Stimulated activated CD4-positive, alpha-beta T cell treated with anti-CD3 and anti-CD28 coated beads, Interleukin-4, amount 100 ng/mL, for 1 hour (primary cell): Measurements from ENCODE around the gene PLPP6.

Source experiments
- DNase-seq: peaks from one replicate; pipeline ENCODE4 v3.0.0-alpha.2; 2020

The PLPP6 gene

DNA sequence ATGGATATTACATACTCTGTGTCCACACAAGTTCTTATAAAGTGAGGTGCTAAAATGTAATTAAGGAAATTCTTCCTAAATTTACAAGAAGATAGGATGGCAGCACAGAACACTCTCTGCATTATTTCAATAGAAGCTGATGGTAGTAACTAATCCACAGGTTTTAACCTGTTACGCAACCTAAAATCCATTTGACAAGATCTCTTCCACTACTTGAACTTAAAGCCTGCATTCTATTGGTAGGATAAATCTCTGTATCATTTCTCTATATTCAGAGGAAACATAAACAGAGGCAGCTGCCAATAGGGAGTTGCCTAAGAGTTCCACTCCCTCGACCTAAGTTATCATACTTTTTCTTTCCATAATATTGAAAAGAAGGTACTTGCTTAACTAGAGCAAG is 38.8 kb downstream of the PLPP6 start:
- DNase-seq: no peak

DNA sequence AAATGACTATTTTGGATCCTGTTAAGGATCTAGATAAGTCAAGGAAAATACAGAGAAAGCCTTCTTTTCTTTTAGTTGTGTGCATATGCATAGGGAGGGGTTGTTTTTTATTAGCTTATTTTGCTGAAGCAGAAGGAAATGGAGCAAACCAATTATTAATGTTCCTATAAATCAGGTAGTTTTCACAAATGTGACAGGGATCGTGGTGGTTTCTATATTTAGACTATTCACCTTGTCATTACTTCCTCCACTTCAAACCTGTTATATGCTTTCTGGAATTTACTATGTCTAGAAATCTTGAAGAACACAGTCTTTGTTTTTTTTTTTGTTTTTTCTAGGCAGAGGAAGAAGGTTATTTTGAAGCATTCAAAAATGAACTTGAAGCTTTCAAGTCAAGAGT is 39.4 kb downstream of the PLPP6 start:
- no peak for DNase-seq

DNA sequence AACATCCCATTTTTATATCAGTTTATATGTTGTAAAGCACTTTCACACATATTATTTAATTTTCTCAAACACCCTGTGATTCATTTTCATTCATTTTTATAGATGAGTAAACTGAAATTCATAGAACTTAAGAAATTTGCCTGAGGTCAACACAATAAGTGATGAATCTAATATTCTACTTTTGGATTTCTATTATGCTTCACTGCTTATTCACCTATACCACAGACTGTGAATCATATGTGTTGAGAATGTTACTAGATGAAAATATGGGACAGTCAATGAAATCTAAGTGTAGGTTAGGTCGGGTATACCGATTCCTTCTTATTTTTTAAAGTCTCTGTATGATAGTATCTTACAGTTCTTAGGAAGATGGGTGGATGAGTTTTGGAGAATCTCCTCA is 42.0 kb downstream of the PLPP6 start:
- no peak for DNase-seq

DNA sequence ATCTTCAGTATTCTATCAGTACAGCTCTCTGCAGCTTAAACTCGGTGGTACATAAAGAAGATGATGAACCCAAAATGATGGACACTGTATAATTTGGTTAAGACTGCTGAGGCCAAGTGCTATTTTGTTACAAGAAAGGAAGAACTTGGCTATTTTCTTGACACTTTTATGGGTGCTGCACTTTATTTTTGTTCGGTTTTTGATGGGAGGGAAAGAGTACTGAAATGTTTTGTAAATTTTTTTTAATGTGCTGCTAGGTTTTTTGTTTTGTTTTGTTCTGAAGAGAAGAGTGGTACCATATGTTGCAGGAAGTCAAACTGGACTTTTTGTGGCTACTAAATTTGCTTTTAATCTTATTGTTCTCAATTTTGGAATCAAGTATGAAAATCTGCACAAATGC is 43.9 kb downstream of the PLPP6 start:
- DNase-seq: no peak

DNA sequence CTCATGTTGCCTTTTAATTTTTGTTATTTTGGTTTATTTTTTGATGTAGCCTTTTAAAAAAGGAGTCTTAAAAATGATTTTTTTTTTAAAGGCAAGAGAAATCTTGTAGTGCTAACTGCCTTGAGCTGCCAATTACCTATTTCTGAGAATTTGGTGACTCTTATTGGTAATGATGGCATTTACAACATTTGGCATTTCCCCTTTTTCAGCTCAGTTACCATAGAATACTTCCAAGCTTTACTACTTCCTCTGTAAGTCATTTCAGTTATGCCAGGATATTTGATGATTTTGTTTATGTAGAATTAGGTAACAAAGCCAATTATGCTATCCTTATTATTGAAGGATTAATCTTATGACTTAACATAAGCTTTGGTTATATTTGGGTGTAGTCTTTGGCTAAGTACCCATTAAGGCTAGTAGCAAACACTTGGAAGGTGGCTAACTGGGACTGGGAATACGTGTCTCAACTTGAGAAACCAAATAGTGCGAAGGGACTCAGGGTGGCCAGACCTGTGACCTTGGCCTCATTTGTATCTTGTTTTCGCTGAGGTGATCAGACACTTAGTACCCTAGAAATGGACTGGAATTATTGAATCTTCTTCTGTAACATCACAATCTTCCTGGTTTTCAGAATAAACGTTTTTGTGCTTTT is 45.0 kb downstream of the PLPP6 start:
- DNase-seq: no peak

DNA sequence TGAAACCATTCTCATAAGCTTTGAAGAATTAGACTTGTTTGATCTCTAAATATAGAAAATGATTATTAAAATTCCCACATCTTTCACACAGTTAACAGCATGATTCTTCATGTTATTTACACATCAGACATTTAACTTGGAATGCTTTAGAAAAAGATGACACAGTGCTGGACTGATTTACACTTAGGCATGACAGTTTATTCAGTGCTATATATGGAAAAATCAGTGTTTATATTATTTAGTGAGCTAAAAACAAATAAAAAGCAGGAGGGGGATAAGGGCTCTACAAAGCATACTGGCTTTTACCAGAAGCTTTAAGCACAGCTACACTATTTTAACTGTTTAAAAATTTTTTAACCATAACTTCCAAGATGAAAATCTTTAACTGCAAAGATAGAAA is 47.3 kb downstream of the PLPP6 start:
- no peak for DNase-seq

DNA sequence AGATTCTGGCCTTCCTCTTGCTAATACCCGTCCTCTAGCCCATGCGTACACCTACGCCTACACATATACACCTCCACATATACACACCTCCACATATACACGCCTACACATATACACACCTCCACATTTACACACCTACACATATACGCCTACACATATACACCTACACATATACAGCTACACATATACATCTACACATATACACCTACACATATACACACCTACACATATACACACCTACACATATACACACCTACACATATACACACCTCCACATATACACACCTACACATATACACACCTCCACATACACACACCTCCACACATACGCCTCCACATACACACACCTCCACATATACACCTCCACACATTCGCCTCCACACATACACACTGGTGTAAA is 51.8 kb downstream of the PLPP6 start:
- no peak for DNase-seq

DNA sequence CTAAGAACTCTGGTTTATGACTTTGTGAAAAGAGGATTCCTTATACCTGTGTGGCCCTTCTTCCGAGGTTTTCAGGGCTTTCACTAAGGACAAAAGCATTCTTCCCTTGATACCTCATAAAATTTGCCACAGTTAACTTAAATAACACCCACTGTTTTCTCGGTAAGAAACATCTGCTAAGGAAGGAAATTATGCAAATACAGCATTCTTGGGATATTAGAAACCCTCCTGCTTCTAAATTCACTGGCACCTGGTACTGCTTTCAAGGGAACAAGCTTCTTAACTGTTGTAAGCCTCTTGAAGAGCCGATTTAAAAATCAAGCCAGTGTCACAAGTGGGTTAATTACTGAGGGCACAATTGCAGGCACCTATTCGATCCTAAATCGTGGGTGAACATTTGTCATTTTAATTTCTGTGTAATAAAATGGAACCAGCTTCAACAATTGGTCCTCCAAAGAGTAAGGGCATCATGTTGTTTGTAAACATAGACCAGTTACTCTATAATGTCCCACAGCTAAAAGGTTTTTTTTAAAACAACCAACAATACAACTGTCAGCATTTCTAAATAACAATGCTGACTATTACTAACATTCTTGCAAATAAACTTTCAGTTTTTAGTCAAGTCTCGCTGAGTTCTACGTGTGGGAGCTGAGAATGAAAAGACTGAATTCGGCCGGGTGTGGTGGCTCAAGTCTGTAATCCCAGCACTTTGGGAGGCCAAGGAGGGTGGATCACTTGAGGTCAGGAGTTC is 52.3 kb downstream of the PLPP6 start:
- DNase-seq: no peak
